Subcutaneous abdominal adipose tissue (tissue), 5 donors: ENCODE data around the gene GAS7.
A peak's percentile ranks its signal among the peaks of the same experiment; 100 is the strongest.

Experiments
- H3K27ac ChIP-seq: one replicate; pipeline ENCODE4 v1.7.0; 2013; ENCODE audit warnings: low read depth, mild to moderate bottlenecking, inconsistent platforms, low read length, moderate library complexity
- H3K27me3 ChIP-seq, 5 donors: one replicate each; pipeline ENCODE4 v1.7.0; 2013; ENCODE audit warnings: low read length in 5 of 5, inconsistent platforms in 1 of 5; ENCODE audit not compliant: control insufficient read depth in 5 of 5, insufficient read depth in 4 of 5
- H3K36me3 ChIP-seq, 5 donors: one replicate each; pipeline ENCODE4 v1.7.0; 2013; ENCODE audit warnings: low read length in 5 of 5; ENCODE audit not compliant: control insufficient read depth in 5 of 5, insufficient read depth in 5 of 5
- H3K4me1 ChIP-seq, 5 donors: one replicate each; pipeline ENCODE4 v1.7.0; 2013; ENCODE audit warnings: low read length in 5 of 5, mild to moderate bottlenecking in 3 of 5, moderate library complexity in 1 of 5; ENCODE audit not compliant: control insufficient read depth in 5 of 5, insufficient read depth in 5 of 5
- H3K4me3 ChIP-seq, 5 donors: one replicate each; pipeline ENCODE4 v1.7.0; 2013; ENCODE audit warnings: low read length in 5 of 5, low read depth in 1 of 5
- H3K9ac ChIP-seq, 5 donors: one replicate each; pipeline ENCODE4 v1.7.0; 2013; ENCODE audit warnings: low read length in 5 of 5, mild to moderate bottlenecking in 4 of 5, moderate library complexity in 3 of 5
- H3K9me3 ChIP-seq, 5 donors: one replicate each; pipeline ENCODE4 v1.7.0; 2013; ENCODE audit warnings: low read length in 5 of 5; ENCODE audit not compliant: control insufficient read depth in 5 of 5
- donor health status: healthy.
- donor health status: healthy.
- donor health status: healthy.
- donor health status: healthy.
- donor health status: healthy.

The GAS7 gene

DNA sequence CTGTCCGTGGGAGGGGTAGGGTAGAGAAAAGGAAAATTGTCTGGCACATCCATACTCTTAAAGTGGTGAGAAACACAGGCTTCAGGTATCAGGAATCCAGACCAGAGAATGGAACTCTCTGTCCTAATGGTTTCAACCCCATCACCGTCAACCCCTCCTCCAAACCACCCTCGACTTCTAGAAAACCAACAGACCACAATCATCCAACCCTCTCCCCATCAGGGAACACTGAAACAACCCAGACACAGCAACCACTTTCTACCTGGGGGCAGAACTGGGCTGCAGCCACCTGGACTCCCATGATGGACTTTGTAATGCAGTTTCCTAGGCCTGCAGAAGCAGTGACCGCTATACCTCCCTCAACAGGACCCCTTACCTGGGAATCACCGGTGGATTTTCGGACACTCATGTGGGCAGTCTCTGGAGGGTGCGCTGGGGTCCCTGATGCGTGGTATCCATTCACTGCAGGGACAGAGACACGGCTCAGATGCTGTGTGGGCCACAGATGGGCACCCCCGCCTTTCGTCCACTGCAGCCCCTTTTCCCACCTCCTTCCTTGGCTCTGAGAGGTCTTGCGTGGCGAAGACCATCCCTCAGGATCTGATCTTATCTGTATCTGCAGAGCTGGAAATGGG, 229.0 kb downstream of the GAS7 start:
- H3K9me3 ChIP-seq, result no peaks in the 10 kb centered on the region
- H3K36me3 ChIP-seq, result no peaks in the 10 kb centered on the region
- H3K27me3 ChIP-seq, result peaks cover 0 to 6% (median 5%) of the 10 kb centered on the region in 5 donors
- H3K9ac ChIP-seq, result no peak overlapping the region
- peaks cover 0 to 22% (median 16%) of the 10 kb centered on the region in 5 donors for H3K4me1 ChIP-seq
- no peak overlapping the region for H3K27ac ChIP-seq
- no peak overlapping the region for H3K4me3 ChIP-seq

DNA sequence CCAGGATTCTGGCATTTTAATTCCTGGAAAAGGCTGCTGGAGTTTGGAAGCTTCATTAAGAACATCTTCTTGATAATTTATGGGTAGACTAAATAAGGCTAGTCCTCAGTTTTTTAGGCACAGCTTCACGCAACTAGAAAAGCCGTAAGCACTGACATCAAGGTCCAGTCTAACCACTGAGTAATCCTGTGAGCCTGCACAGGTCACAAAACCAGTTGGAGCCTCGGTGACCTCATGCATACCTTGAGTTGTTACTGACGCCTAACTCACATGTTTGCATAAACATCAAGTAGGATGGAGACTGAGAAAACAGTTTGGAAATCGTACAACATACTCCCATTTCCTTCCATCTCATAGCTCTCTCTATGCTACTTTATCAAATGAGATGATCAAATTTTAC, 229.5 kb downstream of the GAS7 start:
- Histone ChIP-seq H3K4me1 (peaks cover 0 to 18% (median 12%) of the 10 kb centered on the region in 5 donors), H3K27me3 (peaks cover 0 to 5% (median 2%) of the 10 kb centered on the region in 5 donors), H3K36me3 (no peaks in the 10 kb centered on the region), H3K9me3 (no peaks in the 10 kb centered on the region), H3K27ac (no peak overlapping the region), H3K9ac (no peak overlapping the region), H3K4me3 (no peak overlapping the region)

DNA sequence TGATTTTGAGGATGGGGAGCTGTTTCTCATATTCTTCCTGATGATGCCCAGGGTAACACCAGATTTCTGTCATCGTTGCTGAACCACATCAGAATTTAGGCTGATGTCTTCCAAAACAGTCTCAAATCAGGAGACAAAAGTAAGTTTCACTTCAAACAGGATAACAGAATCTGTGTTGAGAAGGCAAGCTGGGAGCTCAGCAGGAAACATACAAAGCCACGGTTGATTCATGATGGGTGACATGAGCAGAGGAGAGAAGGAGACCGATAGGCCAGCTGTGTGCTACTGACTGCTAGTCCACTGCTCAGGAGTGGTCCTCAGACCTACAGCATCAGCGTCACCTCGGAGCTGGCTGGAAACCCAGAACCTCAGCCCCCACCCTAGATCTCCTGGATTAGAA, 230.4 kb downstream of the GAS7 start:
- Histone ChIP-seq H3K27me3 (peaks cover 0 to 5% (median 0%) of the 10 kb centered on the region in 5 donors), H3K9ac (no peak overlapping the region), H3K4me1 (peaks cover 0 to 11% (median 9%) of the 10 kb centered on the region in 5 donors), H3K4me3 (no peak overlapping the region), H3K9me3 (no peaks in the 10 kb centered on the region), H3K36me3 (no peaks in the 10 kb centered on the region), H3K27ac (no peak overlapping the region)

DNA sequence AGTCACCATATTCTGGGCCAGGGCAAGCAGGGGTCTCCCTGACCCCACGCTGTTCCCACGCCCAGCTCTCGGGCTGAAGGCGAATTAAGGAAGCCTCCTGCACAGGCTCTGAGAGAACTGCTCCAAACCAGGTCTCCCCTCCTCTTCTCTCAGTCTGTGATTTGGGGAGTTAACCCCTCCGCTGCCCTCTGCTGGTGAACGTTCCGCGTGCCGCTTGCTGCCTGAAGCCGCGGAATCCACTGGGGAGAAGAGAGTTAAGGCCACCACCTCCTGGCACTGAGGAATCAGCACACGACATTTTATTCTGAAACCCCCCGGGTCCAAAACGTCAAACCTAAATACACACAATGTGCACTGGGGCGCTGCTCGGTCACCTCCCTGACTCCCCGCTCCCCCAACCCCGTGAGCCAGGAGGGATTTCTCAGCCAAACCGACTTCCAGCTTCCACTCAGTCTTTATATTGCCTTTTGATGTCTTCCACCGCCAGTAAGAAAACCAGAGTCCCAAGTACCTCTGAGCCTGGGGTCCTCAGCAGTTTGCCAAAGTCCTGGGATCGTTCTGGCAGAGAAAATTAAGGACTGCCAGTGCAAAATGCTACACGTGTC, 238.9 kb downstream of the GAS7 start:
- H3K9me3 ChIP-seq, result no peaks in the 10 kb centered on the region
- peak overlapping the region in 2 of 5 donors; percentile 8 to 12 for H3K4me3 ChIP-seq
- H3K4me1 ChIP-seq, result peaks cover 0 to 13% (median 8%) of the 10 kb centered on the region in 5 donors
- peaks cover 0 to 22% (median 7%) of the 10 kb centered on the region in 5 donors for H3K27me3 ChIP-seq
- no peak overlapping the region for H3K27ac ChIP-seq
- peak overlapping the region in 1 of 5 donors; percentile 19 for H3K9ac ChIP-seq
- peaks cover 0 to 4% (median 0%) of the 10 kb centered on the region in 5 donors for H3K36me3 ChIP-seq

DNA sequence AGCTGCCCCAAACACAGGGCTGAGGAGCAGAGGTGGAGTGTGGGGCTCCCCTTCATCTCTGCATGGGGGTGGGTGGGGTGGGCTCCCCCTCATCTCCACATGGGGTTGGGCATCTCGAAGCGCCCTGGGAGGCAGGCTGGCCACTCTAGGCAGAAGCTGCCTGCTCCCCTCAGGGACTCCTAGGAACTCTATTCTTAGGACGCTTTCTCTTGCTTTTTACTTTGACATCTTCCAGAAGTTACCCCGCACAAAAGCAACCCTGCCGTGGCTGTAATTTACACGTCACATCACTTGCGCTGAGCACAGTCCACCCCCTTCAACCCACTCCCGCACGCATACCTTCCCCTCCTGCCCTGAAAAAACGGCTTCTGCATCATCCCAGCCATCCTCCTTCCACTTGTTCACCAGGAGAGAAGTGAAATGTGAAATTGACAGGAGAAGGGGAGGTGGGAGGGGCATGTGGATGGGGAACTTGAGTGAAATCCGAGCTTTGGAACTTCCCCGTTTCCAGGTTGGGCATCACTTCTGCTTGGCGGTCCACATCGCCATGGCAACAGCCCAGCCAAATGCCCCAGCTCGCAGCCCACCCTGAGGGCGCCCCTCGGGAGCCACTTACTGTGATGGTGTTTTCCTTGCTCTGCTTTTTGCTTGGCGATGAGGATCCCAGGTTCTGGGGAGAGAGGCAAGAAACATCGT, 239.7 kb downstream of the GAS7 start:
- H3K9ac ChIP-seq, result no peak overlapping the region

DNA sequence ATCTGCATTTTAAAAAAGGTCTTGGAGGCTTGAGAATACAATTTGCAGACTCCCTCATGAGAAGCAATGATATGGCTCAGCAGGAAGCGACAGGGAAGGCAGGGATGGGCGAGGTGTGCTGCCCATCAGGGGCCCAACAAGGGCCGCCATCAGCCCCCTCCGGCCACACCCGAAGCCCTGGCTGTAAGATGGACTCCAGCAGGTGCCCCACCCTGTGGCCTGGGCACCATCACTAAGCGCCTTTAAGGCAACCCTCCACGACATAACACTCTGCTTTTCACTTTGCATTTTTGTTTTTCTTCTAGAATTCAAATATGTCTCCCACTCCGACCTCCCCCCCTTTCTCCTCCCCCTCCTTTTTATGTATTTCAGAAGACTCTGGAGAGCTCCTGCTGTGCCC, 241.2 kb downstream of the GAS7 start:
- no peak overlapping the region for H3K27ac ChIP-seq
- H3K27me3 ChIP-seq, result peaks cover 0 to 25% (median 7%) of the 10 kb centered on the region in 5 donors
- H3K9ac ChIP-seq, result no peak overlapping the region
- H3K36me3 ChIP-seq, result peaks cover 0 to 4% (median 0%) of the 10 kb centered on the region in 5 donors
- H3K4me1 ChIP-seq, result peaks cover 0 to 13% (median 8%) of the 10 kb centered on the region in 5 donors
- H3K4me3 ChIP-seq, result no peak overlapping the region
- H3K9me3 ChIP-seq, result no peaks in the 10 kb centered on the region

More for the DNA sequence above, 239.7 kb downstream of the GAS7 start:
- H3K27ac ChIP-seq, result no peak overlapping the region
- peaks cover 0 to 13% (median 8%) of the 10 kb centered on the region in 5 donors for H3K4me1 ChIP-seq
- peaks cover 0 to 22% (median 7%) of the 10 kb centered on the region in 5 donors for H3K27me3 ChIP-seq
- H3K9me3 ChIP-seq, result no peaks in the 10 kb centered on the region
- H3K4me3 ChIP-seq, result no peak overlapping the region
- peaks cover 0 to 4% (median 0%) of the 10 kb centered on the region in 5 donors for H3K36me3 ChIP-seq

DNA sequence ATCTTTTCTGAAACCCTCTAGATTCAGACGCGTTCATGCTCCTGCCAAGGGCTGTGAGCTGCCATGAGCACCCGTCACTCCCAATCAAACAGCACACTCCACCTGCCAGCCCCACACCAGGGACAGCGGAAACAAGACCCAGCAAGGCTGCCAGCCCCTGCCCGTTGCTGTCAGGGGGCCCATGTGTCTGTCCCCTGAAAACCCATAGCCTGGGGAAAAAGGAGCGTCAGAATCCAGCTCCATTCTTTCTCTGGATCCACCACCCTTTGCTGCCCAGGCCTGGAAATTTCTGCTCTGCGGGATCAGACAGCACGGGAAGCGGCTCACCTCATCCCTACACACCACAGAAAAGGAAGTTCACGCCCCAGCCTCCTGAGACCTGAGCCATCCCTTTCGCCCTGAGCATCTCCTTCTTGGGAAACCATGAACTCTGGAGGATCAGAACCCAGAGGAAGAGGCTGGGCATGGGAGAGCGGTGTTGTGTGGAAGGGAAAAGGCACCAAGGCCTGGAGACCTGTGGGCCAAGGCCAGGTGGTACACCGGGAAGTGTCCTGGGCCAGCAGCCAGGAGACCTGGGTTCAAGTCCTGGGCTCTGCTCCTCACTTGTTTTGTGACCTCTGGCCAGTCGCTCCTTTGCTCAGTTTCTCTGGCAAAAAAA, 241.8 kb downstream of the GAS7 start:
- Histone ChIP-seq H3K4me3 (no peak overlapping the region), H3K27me3 (peaks cover 0 to 25% (median 10%) of the 10 kb centered on the region in 5 donors), H3K4me1 (peaks cover 0 to 13% (median 8%) of the 10 kb centered on the region in 5 donors), H3K27ac (no peak overlapping the region), H3K36me3 (peaks cover 0 to 4% (median 0%) of the 10 kb centered on the region in 5 donors), H3K9ac (no peak overlapping the region), H3K9me3 (no peaks in the 10 kb centered on the region)

DNA sequence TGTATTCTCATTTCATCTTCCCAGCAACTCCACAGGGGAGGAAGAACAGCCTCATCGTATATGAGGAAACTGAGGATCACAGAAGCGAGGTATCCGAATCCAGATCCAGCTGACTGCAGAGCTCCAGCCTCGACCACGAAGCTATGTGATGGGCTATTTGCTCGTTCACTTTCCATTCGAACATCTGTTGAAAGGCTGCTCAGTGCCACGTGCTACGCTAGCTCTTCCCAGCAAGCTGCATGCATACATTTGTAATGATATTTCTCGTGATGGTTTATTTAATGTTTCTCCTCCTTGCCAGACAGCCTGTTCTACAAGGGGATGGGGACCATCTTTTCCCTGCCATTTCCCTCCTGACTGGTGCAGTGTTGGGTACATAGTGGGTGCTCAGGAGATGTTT, 244.9 kb downstream of the GAS7 start:
- no peaks in the 10 kb centered on the region for H3K9me3 ChIP-seq
- H3K27me3 ChIP-seq, result peaks cover 0 to 10% (median 3%) of the 10 kb centered on the region in 5 donors
- peaks cover 0 to 9% (median 0%) of the 10 kb centered on the region in 5 donors for H3K4me1 ChIP-seq
- H3K9ac ChIP-seq, result no peak overlapping the region
- H3K36me3 ChIP-seq, result peaks cover 0 to 4% (median 0%) of the 10 kb centered on the region in 5 donors
- no peak overlapping the region for H3K4me3 ChIP-seq
- no peak overlapping the region for H3K27ac ChIP-seq

DNA sequence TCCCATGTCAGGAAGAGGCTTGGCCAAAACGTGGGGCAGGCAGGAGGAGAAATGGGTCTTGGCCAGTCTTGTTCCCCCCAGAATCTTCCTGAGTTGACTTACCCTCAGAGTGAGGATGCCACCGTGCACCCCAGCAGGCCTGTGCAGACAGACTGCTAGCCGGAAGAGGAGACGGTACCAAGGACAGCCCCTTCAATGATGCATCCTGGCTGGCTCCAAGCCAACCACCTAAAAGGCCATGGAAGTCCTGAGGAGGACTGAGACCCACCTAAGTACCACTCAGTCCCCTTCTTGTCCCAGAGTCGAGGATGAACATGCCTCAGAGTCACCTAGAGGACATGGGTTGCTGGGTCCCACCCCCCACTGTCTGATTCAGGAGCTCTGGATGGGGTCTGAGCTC, 246.6 kb downstream of the GAS7 start:
- peak overlapping the region in 1 of 5 donors; percentile 13 for H3K9ac ChIP-seq
- peaks cover 0 to 8% (median 0%) of the 10 kb centered on the region in 5 donors for H3K27me3 ChIP-seq

More for the DNA sequence above, 246.6 kb downstream of the GAS7 start:
- Histone ChIP-seq H3K27ac (no peak overlapping the region), H3K9me3 (no peaks in the 10 kb centered on the region), H3K4me1 (peaks cover 0 to 5% (median 0%) of the 10 kb centered on the region in 5 donors), H3K36me3 (peaks cover 0 to 7% (median 0%) of the 10 kb centered on the region in 5 donors), H3K4me3 (no peak overlapping the region)
